T47D (cell line): ENCODE measurements around the gene BRCA1.
A peak's percentile ranks its signal among the peaks of the same experiment; 100 is the strongest.

Source experiments
- DNase-seq, 2 experiments: peaks; one replicate each; pipeline versions ENCODE4 v3.0.0 to v3.0.0-alpha.2; 2011 to 2012; ENCODE audit warnings: low read depth in 1 of 2, low spot score in 1 of 2
- JUND ChIP-seq: IDR thresholded peaks from 2 replicates; pipeline ENCODE4 v1.6.1; 2012; ENCODE audit warnings: low read depth
- in situ Hi-C: cut with HindIII; loops from 2 replicates; pipeline ENCODE4 v1.10.0; 2016; ENCODE audit warnings: low sequenced_read_pairs, low pct_unique_long_range_greater_than_20kb

BRCA1 gene

GRCh38 chr17:43039646-43040045 is 85.5 kb downstream of the BRCA1 start:
- no peak for DNase-seq
- TF ChIP-seq JUND, result no peak
- in situ Hi-C loops, result no loop called here

- in situ Hi-C loops, result no loop called here
- no peak for TF ChIP-seq JUND
- no peak for DNase-seq
Measured at GRCh38 chr17:43034894-43035293, 90.3 kb downstream of the BRCA1 start.

GRCh38 chr17:43033948-43034881 is 90.9 kb downstream of the BRCA1 start:
- in situ Hi-C loops, result no loop called here
- no peak for TF ChIP-seq JUND
- peak in 1 of 2 experiments; percentile 59 for DNase-seq

- no peak for DNase-seq
- in situ Hi-C loops, result no loop called here
- TF ChIP-seq JUND, result no peak
Measured at GRCh38 chr17:43031666-43032065, 93.5 kb downstream of the BRCA1 start.

- DNase-seq, result no peak
- no peak for TF ChIP-seq JUND
- in situ Hi-C loops, result no loop called here
Measured at GRCh38 chr17:43030137-43030767, 94.9 kb downstream of the BRCA1 start.

- in situ Hi-C loops, result no loop called here
- DNase-seq, result no peak
- no peak for TF ChIP-seq JUND
Measured at GRCh38 chr17:43028221-43028861, 96.8 kb downstream of the BRCA1 start.

- no peak for DNase-seq
- no peak for TF ChIP-seq JUND
- in situ Hi-C loops, result no loop called here
Measured at GRCh38 chr17:43027091-43028032, 97.8 kb downstream of the BRCA1 start.

GRCh38 chr17:43026595-43026994 is 98.6 kb downstream of the BRCA1 start:
- no peak for TF ChIP-seq JUND
- in situ Hi-C loops, result no loop called here
- no peak for DNase-seq

- TF ChIP-seq JUND, result no peak
- in situ Hi-C loops, result no loop called here
- DNase-seq, result no peak
Measured at GRCh38 chr17:43025766-43026537, 99.2 kb downstream of the BRCA1 start.

- no peak for TF ChIP-seq JUND
- in situ Hi-C loops, result no loop called here
- DNase-seq, result no peak
Measured at GRCh38 chr17:43025290-43025657, 99.9 kb downstream of the BRCA1 start.
